COLO668 (cell line): ENCODE results near the gene ZNF66.
A peak's percentile ranks its signal among the peaks of the same experiment; 100 is the strongest.
"Not testable (repeated sequence)": the region's sequence is repeated elsewhere in the genome, so short reads cannot be mapped to it uniquely, and the experiment has no call there.

Experiments used
- DNase-seq: peaks from one replicate; lab custom pipeline; 2025; ENCODE audit not compliant: unreplicated experiment; lab: John Stamatoyannopoulos, UW

ZNF66 gene

DNA sequence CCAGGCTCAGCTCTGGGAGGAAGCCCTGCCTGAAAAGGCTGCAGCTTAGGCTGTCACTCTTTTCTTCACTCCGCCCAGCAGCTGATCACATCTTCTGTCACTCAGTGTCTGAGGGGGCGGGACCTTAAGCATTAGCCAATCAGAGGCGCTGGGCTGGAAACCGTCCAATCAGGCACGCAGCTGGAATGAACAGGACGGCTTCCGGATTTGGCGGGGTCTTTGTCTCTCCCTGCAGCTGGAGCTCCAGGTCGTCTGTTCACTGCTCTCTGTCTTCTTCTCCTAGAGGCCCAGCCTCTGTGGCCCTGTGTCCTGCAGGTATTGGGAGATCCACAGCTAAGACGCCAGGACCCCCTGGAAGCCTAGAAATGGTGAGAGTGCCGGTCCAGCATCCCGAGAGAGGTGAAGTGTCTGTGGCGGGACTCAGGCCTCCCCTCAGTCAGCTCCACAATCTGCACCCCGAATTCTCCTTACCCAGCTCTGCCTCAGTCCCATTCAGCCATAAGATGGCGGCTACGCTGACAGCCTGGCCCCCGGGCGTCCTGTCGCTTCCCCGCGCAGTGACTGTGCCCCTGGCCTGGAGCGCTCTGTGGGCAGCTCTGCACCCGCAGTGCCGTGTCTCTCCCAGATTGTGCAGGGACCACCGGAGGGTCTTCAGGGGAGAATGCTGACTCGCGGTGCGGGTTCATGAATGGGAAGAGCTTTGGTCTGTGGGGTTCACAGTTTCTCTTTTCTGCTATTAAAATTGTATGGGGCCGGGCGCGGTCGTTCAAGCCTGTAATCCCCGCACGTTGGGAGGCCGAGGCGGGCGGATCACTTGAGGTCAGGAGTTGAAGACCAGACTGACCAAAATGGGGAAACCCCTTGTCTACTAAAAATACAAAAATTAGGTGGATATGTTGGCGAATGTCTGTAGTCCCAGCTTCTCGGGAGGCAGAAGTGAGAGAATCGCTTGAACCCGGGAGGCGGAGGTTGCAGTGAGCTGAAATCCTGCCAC lies at the start of gene ZNF66:
TSS of gene ZNF66 (plus strand) at position 222 of the 994 bp plus-strand sequence. CDS start at position 366, 144 bp downstream.
- peak; percentile 91 for DNase-seq

DNA sequence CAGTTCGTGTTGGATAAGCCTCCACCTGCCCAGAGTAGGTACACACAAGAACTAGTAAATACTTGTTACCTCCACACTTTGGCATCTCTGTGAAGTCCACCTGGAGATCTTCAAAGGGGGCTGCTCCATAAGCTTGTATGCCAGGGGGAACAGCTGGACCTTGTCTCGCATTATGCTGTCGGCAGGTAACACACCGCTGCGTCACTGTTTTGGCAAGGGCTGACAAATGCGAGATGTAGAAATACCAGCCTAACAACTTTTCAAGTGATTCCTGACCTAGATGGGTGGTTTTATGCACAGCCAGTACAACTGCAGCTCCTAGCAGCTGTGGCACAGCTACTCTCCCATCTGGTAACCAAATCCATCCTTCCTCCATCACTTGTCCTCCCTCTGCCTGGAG lies 25.9 kb upstream of the ZNF66 start:
- DNase-seq: not testable (repeated sequence)

- DNase-seq: not testable (repeated sequence)
Observed at GRCh38 chr19:20752291-20752690, 23.8 kb upstream of the ZNF66 start.

DNA sequence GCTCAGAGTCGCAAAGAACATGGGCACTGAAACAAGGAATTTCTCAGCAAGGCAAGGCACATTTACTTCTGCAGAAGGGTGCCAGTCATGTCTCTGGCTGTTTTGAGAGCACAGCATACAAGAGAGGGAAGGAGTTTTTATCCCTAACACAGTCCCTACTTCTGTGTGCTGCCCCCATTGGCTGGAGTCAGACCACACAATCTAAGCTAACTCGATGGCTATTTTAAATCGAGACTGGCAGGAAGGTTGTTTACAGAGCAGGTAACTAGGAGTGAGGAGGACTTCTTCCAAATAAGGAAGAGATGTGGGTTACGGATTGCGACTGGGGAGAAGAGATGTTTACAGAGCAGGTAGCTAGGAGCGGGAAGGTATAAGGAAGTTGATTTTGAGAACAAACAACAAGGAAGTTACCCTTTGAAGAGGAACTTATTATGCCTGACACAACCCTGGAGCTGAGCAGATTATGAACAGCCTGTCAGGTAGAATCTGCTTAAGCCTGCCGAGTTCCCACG lies 6.8 kb upstream of the ZNF66 start:
- DNase-seq: not testable (repeated sequence)

DNA sequence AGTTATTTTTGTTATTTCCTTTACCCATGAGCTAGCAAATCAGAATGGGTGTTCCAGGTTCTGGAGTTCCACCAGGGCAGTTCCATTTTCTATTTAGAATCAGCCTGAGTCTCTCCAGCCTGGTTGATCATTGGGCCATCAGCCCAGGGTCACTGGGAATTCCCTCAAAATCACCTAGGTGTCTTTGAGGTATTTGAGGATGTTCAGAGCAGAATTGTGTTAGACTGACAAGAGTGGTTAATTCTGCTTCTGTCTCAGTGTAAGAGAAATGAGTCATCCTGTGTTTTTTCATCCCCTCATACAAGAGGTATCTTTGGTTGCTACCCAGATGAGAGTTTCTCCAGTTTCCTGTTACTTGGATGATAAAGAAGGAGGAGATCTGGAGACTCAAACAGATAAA lies 11.7 kb downstream of the ZNF66 start:
- DNase-seq: no peak

DNA sequence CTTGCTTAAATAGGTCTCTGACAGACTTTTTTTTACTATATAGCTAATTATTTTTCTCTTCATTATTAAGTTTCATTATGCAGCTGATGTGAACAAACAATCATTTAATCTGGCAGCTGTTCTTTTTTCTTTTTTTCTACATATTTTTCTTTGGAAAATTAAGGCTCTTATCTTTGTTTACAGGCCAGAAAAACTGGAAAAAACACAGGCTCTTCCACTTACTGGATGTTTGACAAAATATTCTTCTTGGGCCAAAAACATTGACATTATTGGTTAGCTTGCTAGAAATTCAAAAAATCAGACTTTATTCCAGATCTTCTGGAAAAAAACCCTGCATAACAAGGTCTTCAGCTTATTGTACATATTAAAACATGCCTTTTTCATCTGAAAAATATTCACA lies 15.7 kb downstream of the ZNF66 start:
- no peak for DNase-seq

- DNase-seq: not testable (repeated sequence)
Observed at GRCh38 chr19:20806311-20807262, 30.5 kb downstream of the ZNF66 start.

GRCh38 chr19:20840371-20840770 lies 64.3 kb downstream of the ZNF66 start:
- no peak for DNase-seq
